ENCODE data around the gene FAAH.

Gene FAAH

DNA sequence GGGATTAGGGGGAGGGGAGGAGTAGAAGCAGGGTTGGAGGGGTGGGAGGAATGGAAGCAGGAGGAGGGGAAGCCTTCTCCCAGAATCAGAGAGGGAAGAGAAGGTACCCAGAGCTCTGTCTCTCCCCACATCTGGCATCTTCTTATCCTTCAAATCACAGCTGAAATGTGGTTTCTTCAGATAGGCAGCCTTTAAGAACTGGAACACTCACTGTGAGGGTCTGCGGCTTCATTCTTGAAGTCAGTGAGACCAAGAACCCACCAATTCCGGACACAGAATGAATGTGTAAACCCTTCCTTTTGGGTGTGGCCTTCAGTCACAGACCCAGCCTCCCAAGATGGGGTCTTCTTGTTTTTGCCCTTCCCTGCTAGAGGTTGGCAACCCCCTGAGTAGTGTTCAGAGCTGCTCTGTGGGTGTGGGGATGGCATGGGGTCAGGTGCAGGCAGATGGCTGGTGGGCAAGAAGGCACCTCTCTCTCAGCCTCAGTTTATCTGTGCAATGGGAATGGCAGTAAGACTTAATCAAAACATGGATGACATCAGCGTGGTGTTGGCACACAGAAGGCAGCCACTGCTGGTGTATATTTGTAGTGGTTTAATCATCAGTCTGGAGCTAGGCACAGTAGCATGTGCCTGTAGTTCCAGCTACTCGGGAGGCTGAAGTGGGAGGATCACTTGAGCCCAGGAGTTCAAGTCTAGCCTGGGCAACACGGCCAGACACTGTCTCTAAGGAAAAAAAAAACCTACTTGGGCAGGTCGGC, 7.2 kb downstream of the FAAH start:
- DNase-seq (ENCODE audit: low spot score), result no peak

DNA sequence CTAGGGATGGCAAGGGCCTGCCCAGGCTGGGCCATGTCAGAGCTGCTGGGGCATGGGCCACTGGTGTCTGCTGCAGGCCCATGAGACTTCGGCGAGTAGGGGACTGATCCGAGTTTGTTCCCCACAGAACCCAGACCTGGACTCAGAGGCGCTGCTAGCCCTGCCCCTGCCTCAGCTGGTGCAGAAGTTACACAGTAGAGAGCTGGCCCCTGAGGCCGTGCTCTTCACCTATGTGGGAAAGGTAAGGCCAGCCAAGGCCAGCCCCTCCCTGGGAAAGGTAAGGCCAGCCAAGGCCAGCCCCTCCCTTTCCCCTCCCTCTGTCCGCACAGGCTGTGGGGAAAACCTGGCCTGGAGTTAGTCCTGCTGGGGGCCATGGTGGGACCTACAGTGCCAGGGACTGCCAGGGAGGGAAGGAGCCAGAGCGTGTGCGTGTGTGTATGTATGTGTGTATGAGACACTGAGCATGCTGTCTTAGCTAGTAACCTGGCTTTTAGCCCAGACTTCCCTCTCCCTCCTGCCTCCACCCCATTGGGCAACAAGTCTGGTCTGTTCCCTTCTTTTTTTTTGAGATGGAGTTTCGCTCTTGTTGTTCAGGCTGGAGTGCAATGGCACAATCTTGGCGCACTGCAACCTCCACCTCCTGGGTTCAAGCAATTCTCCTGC, 8.0 kb downstream of the FAAH start:
- DNase-seq (ENCODE audit: low spot score), result no peak

DNA sequence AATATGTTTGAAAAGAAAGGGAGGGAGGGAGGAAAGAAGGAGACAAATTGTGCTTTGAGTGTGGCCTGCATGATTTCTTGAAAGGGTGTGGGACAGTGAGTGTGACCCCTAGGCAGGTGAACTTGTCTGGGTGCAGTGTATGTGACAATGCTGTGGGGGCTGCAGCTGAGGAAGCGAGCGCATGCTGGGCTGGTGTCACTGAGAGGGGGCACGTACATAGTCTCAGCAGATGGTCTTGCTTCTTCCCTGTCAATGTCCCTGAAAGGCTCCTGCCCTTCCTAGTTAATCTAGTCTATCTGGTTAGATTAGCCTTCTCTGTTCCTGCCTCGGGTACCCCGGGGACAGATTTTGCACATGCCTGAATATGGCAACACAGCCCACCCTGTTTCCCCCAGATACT, 9.8 kb downstream of the FAAH start:
- no peak for DNase-seq (ENCODE audit: low spot score)

GRCh38 chr1:46404482-46405196, 10.5 kb downstream of the FAAH start:
- DNase-seq (ENCODE audit: low spot score), result no peak

DNA sequence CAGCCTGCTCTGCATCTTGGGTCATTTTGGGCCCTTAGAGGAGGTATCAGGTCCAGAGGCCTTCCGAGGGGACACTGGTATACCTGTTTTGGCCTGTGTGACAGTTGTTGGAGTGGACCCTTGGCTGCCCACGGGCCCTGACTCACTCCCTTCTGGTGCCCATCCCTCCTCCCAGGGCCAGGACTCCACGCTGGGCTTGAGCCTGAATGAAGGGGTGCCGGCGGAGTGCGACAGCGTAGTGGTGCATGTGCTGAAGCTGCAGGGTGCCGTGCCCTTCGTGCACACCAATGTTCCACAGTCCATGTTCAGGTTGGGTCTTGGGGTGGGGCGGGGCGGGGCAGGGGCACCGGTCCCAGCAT, 11.1 kb downstream of the FAAH start:
- no peak for DNase-seq (ENCODE audit: low spot score)

GRCh38 chr1:46405724-46406123, 11.6 kb downstream of the FAAH start:
- no peak for DNase-seq (ENCODE audit: low spot score)

DNA sequence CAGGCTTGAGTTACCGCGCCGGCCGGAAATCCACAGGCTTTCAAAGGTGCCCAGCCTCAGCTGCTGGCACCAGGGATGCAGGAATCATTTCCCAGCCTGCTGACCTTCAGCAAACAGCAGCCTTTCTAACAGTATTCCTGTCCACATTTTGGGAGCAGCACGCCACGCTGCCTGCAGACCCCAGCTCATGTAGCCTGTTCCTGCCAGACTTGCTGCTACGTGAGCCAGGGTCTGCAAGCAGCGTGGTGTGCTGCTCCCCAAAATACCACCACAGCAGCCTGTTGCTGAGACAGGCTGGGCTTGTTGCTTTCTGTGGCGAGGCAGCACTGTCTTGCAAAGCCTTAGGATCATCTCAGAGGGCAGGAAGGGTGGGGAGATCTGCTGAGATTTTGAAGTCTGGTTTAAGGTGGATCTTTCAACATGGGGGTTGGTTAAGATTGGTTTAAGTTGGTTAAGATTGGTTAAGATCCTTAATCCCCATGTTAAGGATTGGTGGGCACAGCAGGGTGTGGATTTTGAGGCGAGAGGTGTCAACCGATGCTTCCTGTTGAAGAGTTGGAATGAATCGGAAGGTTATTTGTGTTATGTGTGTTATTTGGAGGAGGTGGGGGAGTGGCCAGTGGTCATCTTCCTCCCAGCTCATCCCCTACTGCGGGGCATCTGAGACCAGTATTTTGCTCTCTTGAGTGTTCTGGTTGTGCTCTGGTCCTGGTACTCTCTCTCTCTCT, 12.9 kb downstream of the FAAH start:
- no peak for DNase-seq (ENCODE audit: low spot score)

- DNase-seq (ENCODE audit: low spot score), result no peak
Observed at GRCh38 chr1:46407636-46408035, 13.5 kb downstream of the FAAH start.

GRCh38 chr1:46408356-46409062, 14.4 kb downstream of the FAAH start:
- DNase-seq (ENCODE audit: low spot score), result no peak

DNA sequence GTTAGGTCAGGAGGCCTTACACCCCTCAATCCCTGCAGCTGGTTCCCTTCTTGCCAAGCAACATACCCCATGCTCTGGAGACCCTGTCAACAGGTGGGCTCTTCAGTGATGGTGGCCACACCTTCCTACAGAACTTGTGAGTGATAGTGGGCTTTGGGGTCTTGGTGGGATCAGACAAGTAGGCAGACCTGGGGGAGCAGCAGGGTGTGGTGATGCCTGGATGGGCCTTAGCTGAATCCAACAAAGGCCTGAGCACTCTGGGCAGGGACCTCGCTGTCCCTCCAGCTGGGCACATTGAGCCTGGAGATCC, 14.9 kb downstream of the FAAH start:
- DNase-seq (ENCODE audit: low spot score), result no peak

GRCh38 chr1:46410156-46411009, 16.3 kb downstream of the FAAH start:
- DNase-seq (ENCODE audit: low spot score), result no peak

GRCh38 chr1:46411010-46411405, 16.9 kb downstream of the FAAH start:
- no peak for DNase-seq (ENCODE audit: low spot score)

DNA sequence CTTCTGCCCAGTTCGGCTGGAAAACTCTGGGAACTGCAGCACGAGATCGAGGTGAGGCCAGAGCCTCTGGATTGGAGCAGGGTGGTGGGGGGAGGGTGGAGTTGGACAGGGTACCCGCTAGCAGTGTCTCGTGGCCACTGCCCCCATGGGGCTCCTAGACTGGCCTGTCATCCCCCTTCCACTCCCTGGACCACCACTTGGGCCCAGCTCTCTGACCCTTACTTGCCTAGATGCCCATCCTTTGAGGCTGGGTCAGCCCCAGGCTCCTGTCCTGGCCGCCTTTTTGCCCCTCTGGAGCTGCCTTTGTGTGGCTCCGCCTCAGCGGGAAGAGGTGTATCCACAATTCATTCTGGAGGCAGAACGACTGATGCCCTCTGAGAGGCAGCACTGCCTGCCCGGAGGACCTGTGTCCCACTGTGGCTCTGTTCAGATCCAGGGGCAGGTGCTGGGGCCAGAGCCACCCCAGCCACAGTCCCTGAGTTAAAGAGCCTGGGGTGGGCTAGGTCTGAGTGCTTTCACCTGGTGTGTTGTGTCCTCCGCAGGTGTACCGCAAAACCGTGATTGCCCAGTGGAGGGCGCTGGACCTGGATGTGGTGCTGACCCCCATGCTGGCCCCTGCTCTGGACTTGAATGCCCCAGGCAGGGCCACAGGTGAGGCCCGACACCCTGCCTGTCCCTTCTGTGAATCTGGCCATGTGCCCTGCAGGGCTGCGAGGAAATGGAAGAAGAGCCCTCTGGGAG, 17.7 kb downstream of the FAAH start:
- DNase-seq (ENCODE audit: low spot score), result no peak

GRCh38 chr1:46412893-46413595, 18.9 kb downstream of the FAAH start:
- no peak for DNase-seq (ENCODE audit: low spot score)

DNA sequence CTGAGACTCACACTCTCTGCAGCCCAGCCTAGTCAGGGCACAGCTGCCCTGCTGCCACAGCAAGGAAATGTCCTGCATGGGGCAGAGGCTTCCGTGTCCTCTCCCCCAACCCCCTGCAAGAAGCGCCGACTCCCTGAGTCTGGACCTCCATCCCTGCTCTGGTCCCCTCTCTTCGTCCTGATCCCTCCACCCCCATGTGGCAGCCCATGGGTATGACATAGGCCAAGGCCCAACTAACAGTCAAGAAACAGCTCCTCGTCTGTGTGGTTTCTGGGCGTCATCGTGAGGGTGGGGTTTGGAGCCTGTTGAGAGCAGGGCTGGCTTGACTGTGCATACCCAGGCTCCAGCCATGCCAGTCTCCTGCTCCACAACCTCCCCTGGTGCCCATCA, 19.5 kb downstream of the FAAH start:
- peak; percentile 48 for DNase-seq (ENCODE audit: low spot score)

- no peak for DNase-seq (ENCODE audit: low spot score)
Observed at GRCh38 chr1:46415514-46415913, 21.4 kb downstream of the FAAH start.

DNA sequence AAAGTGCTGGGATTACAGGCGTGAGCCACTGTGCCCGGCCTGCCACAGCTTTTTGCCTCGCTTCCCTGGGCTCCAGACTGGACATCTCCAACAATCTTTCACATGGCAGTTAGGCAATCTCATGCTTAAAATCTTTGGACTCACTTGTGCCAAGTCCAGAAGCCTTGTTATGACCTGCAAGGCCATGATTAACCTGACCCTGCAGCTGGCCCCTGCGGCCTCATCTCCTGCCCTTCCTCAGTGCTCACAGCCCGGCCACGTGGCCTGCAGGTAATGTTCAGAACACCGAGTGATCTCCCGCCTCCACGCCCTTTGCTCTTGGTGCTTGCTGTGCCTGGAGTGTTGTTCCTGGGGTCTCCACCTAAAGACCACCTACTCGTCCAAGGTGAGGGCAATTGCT, 24.9 kb downstream of the FAAH start:
- no peak for DNase-seq (ENCODE audit: low spot score)

GRCh38 chr1:46420533-46420915, 26.4 kb downstream of the FAAH start:
- DNase-seq (ENCODE audit: low spot score), result no peak

DNA sequence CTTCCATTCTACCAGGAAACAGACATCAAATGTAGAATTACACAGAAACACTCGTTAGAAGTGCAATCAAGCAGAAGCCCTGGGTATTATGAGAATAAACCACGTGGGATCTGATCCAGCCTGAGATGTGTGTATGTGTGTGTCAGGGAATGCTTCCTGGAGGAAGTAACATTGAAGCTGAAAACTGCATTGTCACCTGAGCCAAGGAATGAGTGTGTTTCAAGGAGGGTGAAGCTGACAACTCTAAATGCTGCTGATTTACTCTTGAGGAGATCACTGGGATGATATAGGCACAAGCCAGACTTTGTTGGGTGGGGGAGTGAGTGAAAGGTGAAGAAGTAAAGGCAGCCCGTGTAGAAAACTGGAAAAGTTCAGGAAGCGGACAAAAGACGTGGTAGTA, 27.6 kb downstream of the FAAH start:
- DNase-seq (ENCODE audit: low spot score), result no peak
